Upper lobe of left lung (tissue), 6 donors: ENCODE results near the gene TCF12. TPM values are rescaled to one million over a fixed set of nuclear protein-coding genes. Genes with fewer than 3 reads are reported as not detected.

Source experiments
- ATAC-seq, 2 donors: fragments of 200-7000 bp; cut with Tn5 transposase; one replicate each; pipeline ENCODE4 v1.9.1; 2022; ENCODE audit warnings: mild to moderate bottlenecking in 2 of 2, moderate library complexity in 2 of 2; ENCODE audit not compliant: low FRiP score in 2 of 2
- DNase-seq, 2 donors: peaks; one replicate each; pipeline ENCODE4 v3.0.0-alpha.2; 2019 to 2020
- H3K27ac ChIP-seq, 4 donors: fragments of 200-600 bp; sonication (generic); one replicate each; pipeline ENCODE4 v1.5.1; 2016 to 2019
- H3K27me3 ChIP-seq, 4 donors: fragments of 200-600 bp; sonication (generic); one replicate each; pipeline ENCODE4 v1.5.1; 2017 to 2019
- H3K36me3 ChIP-seq, 4 donors: fragments of 200-600 bp; sonication (generic); one replicate each; pipeline ENCODE4 v1.5.1; 2016 to 2019
- H3K4me1 ChIP-seq, 4 donors: fragments of 200-600 bp; sonication (generic); one replicate each; pipeline ENCODE4 v1.5.1; 2018 to 2019
- H3K4me3 ChIP-seq, 4 donors: fragments of 200-600 bp; sonication (generic); one replicate each; pipeline ENCODE4 v1.5.1; 2017 to 2019; ENCODE audit warnings: mild to moderate bottlenecking in 2 of 4, moderate library complexity in 1 of 4
- H3K9me3 ChIP-seq, 4 donors: fragments of 200-600 bp; sonication (generic); one replicate each; pipeline ENCODE4 v1.5.1; 2018 to 2019
- EP300 ChIP-seq, 4 donors: sonication (generic); formaldehyde crosslinking; IDR thresholded peaks; one replicate each; pipeline ENCODE4 v1.5.1; 2017; ENCODE audit warnings: antibody characterized with exemption in 4 of 4, control low read depth in 2 of 4
- POLR2A ChIP-seq, 4 donors: fragments of 450-650 bp; IDR thresholded peaks; one replicate each; pipeline ENCODE4 v1.5.1; 2016 to 2017; ENCODE audit warnings: antibody characterized with exemption in 4 of 4, mild to moderate bottlenecking in 2 of 4
- POLR2AphosphoS5 ChIP-seq, 2 donors: sonication (generic); formaldehyde crosslinking; IDR thresholded peaks; one replicate each; pipeline ENCODE4 v1.5.1; 2017; ENCODE audit warnings: antibody characterized with exemption in 2 of 2
- WGBS, 2 donors: methylation state at CpG; one replicate each; pipeline ENCODE4 v1.1.5; 2017 to 2018; 5-methylcytosine and 5-hydroxymethylcytosine counted together
- total RNA-seq, 6 donors: library from RNA; depleted of rRNA in 4 of 6; stranded (reverse); fragments of >200 nt in 4 of 6; gene quantifications; one replicate each; pipeline versions ENCODE4 v1.1.0 to v1.2.1, GENCODE V29; 2016 to 2021
- TF ChIP-seq, protein P1 (sequence below), 6 experiments: fragments of 450-650 bp in 4 of 6; fragments of 200-600 bp in 2 of 6; sonication (generic) in 2 of 6; IDR thresholded peaks; one replicate each; pipeline ENCODE4 v1.5.1; 2016 to 2019; ENCODE audit warnings: antibody characterized with exemption in 6 of 6
- donor health status: DM: no; HTN: no; CAD: no; lungs with moderate emphysema.
- donor health status: DM: no; HTN: yes; CAD: no; lungs with severe emphysema.

The TCF12 gene
- total RNA-seq, 6 donors from 2014 or later: 74.5 to 257 (median 103) TPM

DNA sequence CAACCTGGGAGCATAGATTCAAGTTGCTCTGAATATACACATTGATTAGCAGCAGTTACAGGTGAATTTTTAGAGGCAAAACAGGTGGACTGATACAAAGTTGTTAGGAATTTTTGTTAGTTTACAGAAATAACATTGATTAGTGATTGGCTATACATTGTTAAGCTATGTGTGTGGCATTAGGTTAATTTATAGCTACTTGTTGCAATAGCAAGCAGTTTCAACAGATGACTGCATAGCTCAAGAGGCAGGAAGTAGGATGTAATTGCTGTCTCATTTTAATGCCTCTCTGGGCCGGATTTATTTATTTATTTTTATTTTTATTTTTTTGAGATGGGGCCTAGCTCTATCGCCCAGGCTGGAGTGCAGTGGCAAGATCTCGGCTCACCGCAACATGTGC, 99.7 kb downstream of the TCF12 start:
- no peak for ATAC-seq
- Histone ChIP-seq H3K9me3 (no peaks in the 10 kb centered on the region), H3K4me1 (peaks cover 0 to 9% (median 2%) of the 10 kb centered on the region in 4 donors), H3K27ac (no peak overlapping the region), H3K36me3 (no peaks in the 10 kb centered on the region), H3K27me3 (no peaks in the 10 kb centered on the region), H3K4me3 (no peak overlapping the region)
- TF ChIP-seq POLR2AphosphoS5 (IDR thresholded peaks at IDR 0.05) (no peak), POLR2A (IDR thresholded peaks at IDR 0.05) (no peak), EP300 (IDR thresholded peaks at IDR 0.05) (no peak)
- DNase-seq: no peak
- 69 to 70% methylated on average over 4 of the region's 4 CpGs for WGBS, 2 donors

DNA sequence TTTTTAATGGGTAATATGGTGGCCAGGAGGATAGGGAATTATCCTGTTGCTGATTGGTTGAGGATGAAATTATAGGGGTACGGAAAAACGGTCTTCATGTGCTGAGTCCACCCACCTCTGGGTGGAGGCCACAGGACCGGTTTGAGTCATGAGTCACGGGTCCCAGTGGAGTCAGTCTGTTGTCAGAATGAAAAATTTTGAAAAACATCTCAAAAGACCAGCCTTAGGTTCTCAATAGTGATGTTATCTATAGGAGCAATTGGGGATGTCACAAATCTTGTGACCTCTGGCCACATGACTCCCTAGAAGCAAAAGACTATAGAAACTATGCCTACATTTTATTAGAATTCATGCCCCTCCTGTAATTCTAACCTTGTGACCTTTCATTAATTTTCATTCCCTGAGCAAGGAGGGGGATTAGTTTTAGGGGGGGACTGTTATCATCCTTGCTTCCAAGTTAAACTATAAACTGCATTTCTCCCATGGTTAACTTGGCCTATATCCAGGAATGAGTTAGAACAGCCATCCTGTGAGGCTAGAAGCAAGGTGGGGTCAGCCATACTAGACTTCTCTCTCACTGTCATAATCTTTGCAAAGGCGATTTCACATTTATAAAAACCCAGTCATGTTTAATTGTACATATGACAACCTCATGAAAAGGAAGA, 101.2 kb downstream of the TCF12 start:
- ATAC-seq: peak in 1 of 2 donors; percentile 71
- no peak overlapping the region for H3K27ac ChIP-seq
- peaks cover 0 to 9% (median 2%) of the 10 kb centered on the region in 4 donors for H3K4me1 ChIP-seq
- no peak for TF ChIP-seq EP300 (IDR thresholded peaks at IDR 0.05)
- TF ChIP-seq, protein P1, sequence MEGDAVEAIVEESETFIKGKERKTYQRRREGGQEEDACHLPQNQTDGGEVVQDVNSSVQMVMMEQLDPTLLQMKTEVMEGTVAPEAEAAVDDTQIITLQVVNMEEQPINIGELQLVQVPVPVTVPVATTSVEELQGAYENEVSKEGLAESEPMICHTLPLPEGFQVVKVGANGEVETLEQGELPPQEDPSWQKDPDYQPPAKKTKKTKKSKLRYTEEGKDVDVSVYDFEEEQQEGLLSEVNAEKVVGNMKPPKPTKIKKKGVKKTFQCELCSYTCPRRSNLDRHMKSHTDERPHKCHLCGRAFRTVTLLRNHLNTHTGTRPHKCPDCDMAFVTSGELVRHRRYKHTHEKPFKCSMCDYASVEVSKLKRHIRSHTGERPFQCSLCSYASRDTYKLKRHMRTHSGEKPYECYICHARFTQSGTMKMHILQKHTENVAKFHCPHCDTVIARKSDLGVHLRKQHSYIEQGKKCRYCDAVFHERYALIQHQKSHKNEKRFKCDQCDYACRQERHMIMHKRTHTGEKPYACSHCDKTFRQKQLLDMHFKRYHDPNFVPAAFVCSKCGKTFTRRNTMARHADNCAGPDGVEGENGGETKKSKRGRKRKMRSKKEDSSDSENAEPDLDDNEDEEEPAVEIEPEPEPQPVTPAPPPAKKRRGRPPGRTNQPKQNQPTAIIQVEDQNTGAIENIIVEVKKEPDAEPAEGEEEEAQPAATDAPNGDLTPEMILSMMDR (IDR thresholded peaks at IDR 0.05): no peak
- no peak for TF ChIP-seq POLR2A (IDR thresholded peaks at IDR 0.05)
- TF ChIP-seq POLR2AphosphoS5 (IDR thresholded peaks at IDR 0.05): no peak
- no peak for DNase-seq
- H3K4me3 ChIP-seq: no peak overlapping the region
- no peaks in the 10 kb centered on the region for H3K27me3 ChIP-seq
- H3K9me3 ChIP-seq: no peaks in the 10 kb centered on the region
- H3K36me3 ChIP-seq: no peaks in the 10 kb centered on the region
- 92 to 95% methylated on average over 5 of the region's 5 CpGs for WGBS, 2 donors

DNA sequence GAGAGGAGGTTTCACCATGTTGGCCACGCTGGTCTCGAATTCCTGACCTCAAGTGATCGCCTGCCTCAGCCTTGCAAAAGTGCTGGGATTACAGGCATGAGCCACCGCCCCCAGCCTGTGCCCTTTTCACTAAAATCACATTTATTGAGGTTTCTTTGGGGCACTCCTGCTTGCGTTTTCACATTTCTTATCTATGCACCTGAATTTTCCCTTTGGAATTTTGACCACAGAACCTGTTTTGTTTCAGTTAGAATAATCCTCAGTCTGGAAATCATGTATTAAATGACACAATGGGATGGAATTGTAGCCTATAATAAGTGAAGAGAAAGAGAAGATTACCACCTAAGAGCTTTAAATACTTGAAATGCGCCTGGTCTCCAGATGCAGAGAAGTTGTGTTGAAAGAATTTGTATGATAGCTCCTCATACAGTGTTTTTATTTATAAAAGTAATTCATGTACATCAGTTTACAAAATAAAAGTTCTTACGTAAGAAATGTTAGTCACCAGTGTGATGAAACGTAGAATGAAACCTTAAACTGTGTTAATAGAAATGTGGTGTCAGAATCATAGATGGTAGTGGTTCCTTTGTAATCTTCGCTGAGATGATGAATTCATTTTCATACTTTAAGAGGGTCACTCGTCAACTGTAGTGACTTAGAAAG, 107.0 kb downstream of the TCF12 start:
- WGBS, 2 donors: 82 to 83% methylated on average over 10 of the region's 10 CpGs
- Histone ChIP-seq H3K27ac (no peak overlapping the region), H3K27me3 (no peaks in the 10 kb centered on the region), H3K4me1 (peaks cover 0 to 10% (median 8%) of the 10 kb centered on the region in 4 donors), H3K36me3 (no peaks in the 10 kb centered on the region), H3K9me3 (no peaks in the 10 kb centered on the region), H3K4me3 (no peak overlapping the region)
- DNase-seq: no peak
- no peak for ATAC-seq
- TF ChIP-seq, protein P1 (IDR thresholded peaks at IDR 0.05): no peak
- TF ChIP-seq POLR2A (IDR thresholded peaks at IDR 0.05): no peak
- TF ChIP-seq POLR2AphosphoS5 (IDR thresholded peaks at IDR 0.05): no peak
- TF ChIP-seq EP300 (IDR thresholded peaks at IDR 0.05): no peak

DNA sequence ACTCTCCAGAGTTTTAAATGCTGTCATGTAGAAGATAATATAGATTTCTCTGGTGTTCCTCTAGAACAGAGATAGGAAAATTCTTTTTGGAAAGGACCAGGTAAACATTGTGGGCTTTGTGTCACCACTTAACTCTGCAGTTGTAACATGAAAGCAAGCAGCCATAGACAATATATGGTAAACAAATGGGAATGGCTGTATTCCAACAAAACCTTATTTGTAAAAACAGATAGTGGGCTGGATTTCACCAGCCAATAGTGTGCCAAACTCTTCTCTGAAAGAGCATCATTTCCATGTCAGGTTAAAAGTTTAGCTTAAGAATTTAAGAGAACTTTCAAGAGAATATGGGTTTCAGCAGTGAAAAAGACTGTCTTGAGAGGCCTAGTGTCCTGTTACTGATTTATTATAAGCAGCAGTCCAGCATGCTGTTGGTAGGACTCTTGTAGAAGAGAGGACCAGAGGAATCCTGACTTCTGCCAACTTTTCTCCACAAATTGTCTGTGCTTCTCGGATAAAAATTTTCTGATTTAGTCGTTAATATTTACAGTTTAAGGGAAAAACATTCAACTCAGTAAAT, 107.7 kb downstream of the TCF12 start:
- no peak overlapping the region for H3K4me3 ChIP-seq
- DNase-seq: no peak
- H3K9me3 ChIP-seq: no peaks in the 10 kb centered on the region
- 83 to 90% methylated on average over 2 of the region's 2 CpGs for WGBS, 2 donors
- TF ChIP-seq EP300 (IDR thresholded peaks at IDR 0.05): no peak
- TF ChIP-seq POLR2A (IDR thresholded peaks at IDR 0.05): no peak
- TF ChIP-seq, protein P1 (IDR thresholded peaks at IDR 0.05): no peak
- TF ChIP-seq POLR2AphosphoS5 (IDR thresholded peaks at IDR 0.05): no peak
- H3K4me1 ChIP-seq: peaks cover 4 to 16% (median 12%) of the 10 kb centered on the region in 4 donors
- H3K27ac ChIP-seq: no peak overlapping the region
- no peaks in the 10 kb centered on the region for H3K27me3 ChIP-seq
- no peaks in the 10 kb centered on the region for H3K36me3 ChIP-seq
- ATAC-seq: no peak

DNA sequence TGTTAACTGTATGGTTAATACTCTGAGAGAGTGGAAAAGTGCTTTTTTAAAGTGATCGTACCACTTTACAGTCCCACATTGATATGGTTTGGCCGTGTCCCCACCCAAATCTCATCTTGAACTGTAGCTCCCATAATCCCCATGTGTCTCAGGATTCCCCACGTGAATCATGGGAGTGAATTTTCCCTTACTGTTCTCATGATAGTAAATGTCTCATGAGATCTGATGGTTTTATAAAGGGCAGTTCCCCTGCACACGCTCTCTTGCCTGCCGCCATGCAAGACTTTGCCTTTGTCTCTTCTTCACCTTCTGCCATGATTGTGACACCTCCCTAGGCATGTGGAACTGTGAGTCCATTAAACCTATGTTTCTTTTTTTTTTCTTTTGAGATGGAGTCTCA, 109.2 kb downstream of the TCF12 start:
- no peaks in the 10 kb centered on the region for H3K36me3 ChIP-seq
- H3K9me3 ChIP-seq: no peaks in the 10 kb centered on the region
- DNase-seq (no peak), ATAC-seq (no peak)
- 94 to 100% methylated on average over 5 of the region's 5 CpGs for WGBS, 2 donors
- TF ChIP-seq EP300 (IDR thresholded peaks at IDR 0.05) (no peak), POLR2A (IDR thresholded peaks at IDR 0.05) (no peak), POLR2AphosphoS5 (IDR thresholded peaks at IDR 0.05) (no peak)
- TF ChIP-seq, protein P1 (IDR thresholded peaks at IDR 0.05): no peak
- peaks cover 12 to 24% (median 18%) of the 10 kb centered on the region in 4 donors for H3K4me1 ChIP-seq
- no peak overlapping the region for H3K4me3 ChIP-seq
- no peak overlapping the region for H3K27ac ChIP-seq
- no peaks in the 10 kb centered on the region for H3K27me3 ChIP-seq
